GM18508 (cell line): ENCODE measurements around the gene PLXNC1.

ENCODE experiments used
- ATAC-seq: cut with Tn5 transposase; IDR thresholded peaks from one replicate; pipeline ENCODE4 v1.9.1; 2021; ENCODE audit warnings: moderate number of reproducible peaks; ENCODE audit not compliant: insufficient read depth, unreplicated experiment

The PLXNC1 gene

DNA sequence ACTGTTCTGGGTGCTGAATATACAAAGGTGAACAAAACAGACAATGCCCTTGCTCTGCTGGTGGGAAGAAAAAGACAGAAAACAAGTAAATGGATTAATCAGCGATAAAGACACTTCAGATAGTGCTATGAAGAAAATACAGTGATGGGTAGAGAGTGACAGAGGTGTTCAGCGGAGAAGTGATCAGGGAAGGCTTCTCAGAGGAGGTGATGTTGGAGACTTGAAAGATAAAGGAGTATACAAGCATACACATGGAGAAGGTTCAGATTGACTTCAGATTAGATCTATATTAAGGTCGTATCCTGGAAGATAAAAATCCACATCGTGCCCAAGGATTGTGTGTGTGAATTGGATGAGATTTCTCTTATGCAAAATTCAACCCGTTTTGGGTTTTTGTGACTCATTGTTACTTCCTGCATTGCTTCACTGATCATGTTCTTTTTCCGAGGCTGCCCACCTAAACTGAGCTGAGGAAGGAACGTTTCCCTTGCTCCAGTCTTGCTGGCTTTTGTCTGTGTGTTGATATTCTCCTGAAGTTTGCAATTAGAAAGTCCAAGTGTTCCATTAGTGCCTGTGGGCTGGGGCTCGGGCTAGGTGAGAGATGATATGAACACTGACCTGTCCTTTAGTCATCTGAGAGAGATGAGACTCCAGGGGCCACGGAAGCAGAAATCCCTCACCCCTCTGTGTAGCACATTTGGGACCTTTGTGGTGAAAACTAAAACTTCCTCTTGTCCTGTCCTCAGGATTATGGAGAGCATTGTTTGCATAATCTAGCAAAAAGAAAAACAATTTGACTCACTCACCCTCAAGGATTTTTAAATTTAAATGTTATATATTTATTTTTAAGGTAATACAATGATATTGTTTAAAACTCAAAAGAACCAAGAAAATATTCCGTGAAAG, 27.6 kb downstream of the PLXNC1 start:
- ATAC-seq = no peak

GRCh38 chr12:94178054-94178453, 29.7 kb downstream of the PLXNC1 start:
- no peak for ATAC-seq

GRCh38 chr12:94178882-94179281, 30.5 kb downstream of the PLXNC1 start:
- no peak for ATAC-seq

- no peak for ATAC-seq
Observed at GRCh38 chr12:94179723-94180122, 31.3 kb downstream of the PLXNC1 start.

GRCh38 chr12:94180558-94181296, 32.4 kb downstream of the PLXNC1 start:
- ATAC-seq = no peak

GRCh38 chr12:94182986-94183707, 34.8 kb downstream of the PLXNC1 start:
- no peak for ATAC-seq

DNA sequence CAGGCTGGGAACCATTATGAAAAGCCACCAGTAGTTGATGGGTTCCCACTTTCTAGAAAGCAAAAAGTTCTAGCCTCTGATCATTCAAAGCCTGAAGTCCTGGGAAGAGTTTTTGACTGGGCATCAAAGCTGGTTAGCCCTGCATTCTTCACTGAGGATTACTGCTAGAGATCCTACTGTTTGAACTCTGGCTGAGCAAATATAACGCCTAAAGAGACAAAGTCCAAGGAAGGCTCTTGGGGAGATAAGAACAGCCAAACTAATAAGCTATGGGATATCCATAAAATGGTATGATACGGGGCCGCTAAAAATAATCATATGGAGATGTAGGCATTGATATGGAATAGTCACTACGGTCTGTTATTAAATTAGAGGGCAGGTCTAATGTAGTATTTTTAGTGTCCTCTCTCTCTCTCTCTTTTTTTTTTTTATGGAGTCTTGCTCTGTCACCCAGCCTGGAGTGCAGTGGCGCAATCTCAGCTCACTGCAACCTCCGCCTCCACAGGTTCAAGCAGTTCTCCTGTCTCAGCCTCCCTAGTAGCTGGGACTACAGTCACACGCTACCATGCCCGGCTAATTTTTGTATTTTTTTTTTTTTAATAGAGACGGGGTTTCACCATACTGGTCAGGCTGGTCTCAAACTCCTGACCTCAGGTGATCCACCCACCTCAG, 35.5 kb downstream of the PLXNC1 start:
- ATAC-seq = no peak

- ATAC-seq = no peak
Observed at GRCh38 chr12:94184995-94185719, 36.8 kb downstream of the PLXNC1 start.

- ATAC-seq = no peak
Observed at GRCh38 chr12:94185801-94186200, 37.4 kb downstream of the PLXNC1 start.

DNA sequence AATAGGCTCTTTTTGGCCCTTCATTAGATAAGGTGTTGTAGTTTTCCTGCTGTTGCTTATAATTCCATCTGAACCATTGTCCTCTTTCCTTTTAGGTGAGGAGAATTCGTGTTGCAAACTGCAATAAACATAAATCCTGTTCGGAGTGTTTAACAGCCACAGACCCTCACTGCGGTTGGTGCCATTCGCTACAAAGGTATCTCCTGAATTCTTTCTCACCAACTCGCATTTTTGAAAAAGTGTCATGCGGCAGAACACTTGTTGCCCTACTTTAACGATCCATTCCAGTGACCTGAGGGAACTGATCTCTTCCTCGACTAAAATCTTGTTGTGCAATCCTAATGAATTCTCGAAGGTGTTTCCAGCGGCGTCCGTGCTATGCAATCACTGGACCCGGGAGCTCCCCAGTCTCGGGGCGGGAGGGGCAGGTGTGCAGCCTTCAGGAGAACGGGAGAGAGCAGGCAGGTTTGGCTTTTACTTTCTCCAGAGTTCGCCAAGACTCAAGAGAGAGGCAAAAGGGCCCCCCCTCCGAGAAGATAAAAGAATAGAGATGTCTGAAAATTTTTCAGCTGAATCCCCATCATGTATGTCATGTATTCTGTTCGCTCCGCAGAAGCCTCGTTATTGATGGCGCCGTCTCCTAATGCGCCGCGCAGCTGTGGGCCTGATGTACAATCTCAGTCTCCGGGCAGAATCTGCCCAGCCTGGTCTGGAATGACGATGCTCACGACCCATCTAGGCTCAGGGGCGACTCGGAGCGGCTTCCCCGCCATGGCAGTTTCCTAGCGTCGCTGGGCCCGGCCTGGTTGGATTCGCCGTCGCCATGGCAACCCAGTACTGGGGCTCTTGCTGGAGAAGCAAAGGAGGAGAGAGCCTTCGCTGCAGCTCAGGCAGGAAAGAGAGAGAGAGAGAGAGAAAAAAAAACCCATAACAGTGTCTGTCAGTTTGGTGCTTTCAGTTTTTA, 38.2 kb downstream of the PLXNC1 start:
- no peak for ATAC-seq

- no peak for ATAC-seq
Observed at GRCh38 chr12:94187361-94187760, 39.0 kb downstream of the PLXNC1 start.

DNA sequence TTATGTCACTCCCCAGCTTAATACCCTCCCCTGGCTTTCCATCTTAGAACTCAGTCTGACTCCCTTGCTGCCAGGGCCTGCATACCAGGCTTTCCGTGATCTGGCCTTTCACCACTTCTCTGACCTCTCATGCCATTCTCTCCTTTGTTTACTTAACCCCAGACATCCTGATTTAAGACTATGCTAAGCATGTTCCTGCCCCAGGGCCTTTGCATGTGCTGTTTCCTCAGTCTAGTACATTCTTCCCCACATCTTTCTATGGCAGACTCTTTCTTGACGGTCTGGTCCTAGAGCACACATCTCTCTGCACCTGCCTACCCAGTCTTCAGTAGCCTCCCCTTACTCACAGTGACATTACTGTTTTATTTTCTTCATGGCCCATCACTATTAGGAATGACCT, 42.2 kb downstream of the PLXNC1 start:
- no peak for ATAC-seq

DNA sequence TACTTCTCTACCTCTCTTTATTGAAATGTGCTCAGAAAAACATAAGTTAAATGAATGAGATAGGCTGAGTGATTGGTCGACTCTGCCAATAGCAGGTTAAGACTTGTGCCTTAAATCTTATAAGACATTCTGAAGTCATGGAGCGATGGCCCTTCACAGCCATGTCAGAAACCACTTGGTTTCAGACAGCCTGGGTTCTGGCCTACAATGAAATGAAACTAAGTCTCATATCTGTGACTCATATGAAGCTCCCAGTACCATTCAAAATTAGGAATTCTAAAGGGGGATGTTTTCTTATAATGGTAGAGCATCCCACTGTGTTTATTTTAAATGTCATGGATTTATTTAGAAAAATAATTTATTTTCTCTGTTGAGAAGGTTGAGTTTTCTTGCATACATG, 42.6 kb downstream of the PLXNC1 start:
- ATAC-seq = no peak

DNA sequence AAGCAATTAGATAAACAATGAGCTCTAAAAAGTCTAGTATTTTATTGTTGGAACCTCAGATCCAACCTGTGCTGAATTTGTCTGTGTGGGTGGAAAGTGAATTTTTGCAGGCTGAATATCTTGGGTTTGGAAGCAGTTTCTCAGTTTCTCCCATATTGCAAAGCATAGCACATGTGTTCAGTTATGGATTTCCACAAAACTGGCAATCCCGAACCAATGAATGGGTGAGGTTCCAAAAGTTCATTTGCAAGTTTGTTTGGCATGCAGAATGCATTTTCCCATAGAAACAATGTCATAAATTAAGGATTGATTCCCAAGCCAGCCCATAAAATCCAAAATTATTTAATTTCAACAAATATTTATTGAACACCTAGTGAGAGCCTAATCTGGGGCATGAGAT, 43.4 kb downstream of the PLXNC1 start:
- ATAC-seq = no peak

DNA sequence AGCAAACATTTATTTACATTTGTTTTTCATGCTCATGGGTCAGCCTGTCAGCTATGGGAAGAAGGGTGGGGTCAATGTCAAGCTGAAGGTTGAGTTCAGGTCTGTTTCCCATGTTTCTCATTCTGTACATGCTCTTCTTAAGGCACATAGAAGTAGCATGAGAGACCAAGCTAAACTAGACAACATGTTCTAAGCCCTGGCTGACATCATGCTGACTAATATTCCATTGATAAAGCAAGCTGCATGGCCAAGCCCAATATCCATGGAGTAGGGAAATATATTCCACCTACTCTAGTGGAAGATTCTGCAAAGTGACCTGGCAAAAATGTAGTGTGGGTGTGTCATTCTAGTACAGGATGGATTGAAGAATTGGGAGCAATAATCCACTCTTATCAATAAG, 44.1 kb downstream of the PLXNC1 start:
- ATAC-seq = no peak

DNA sequence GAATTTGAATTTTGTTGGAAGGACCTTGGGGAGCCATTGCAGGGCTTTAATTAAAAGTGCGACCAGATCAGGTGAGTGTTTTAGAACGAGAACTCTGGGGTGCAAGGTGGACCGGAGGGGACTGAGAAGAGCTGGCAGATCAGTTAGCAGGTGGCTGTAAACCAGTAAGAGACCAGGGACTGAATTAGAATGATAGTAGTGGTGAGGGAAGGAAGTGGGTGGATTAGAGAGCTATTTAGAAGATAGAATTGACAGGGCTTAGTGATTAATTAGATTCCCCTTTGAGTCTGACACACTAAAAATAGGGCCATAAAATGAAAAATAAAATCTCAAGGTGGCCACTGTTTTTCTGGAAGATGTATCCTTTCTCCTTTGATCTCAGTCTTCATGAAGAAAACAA, 44.8 kb downstream of the PLXNC1 start:
- ATAC-seq = no peak

- ATAC-seq = no peak
Observed at GRCh38 chr12:94195483-94195882, 47.1 kb downstream of the PLXNC1 start.

DNA sequence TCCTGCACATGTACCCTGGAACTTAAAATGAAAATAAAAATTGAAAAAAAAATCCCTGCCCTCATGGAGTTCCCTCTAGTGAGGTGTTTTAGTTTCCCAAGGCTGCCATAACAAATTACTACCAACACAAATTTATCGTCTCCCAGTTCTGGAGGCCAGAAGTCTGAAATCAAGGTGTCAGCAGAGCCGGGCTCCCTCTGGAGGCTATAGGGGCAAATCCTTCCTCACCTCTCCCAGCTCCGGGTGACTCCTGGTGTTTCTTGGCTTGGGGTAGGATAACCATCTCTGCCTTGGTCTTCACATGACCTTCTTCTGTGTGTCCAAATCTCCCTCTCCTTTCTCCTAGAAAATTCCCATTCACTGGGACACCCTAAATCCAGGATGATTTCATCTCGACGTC, 50.1 kb downstream of the PLXNC1 start:
- no peak for ATAC-seq

- ATAC-seq = no peak
Observed at GRCh38 chr12:94198872-94199271, 50.5 kb downstream of the PLXNC1 start.
